CD4-positive, alpha-beta T cell treated with Interleukin-15 for 4 hours (primary cell): ENCODE results near the gene GOLGA6L10.
"Not testable (repeated sequence)": the region's sequence is repeated elsewhere in the genome, so short reads cannot be mapped to it uniquely, and the experiment has no call there.

Experiments used
- DNase-seq: peaks from one replicate; pipeline ENCODE4 v3.0.0-alpha.2; 2020; ENCODE audit warnings: low spot score

Gene GOLGA6L10

DNA sequence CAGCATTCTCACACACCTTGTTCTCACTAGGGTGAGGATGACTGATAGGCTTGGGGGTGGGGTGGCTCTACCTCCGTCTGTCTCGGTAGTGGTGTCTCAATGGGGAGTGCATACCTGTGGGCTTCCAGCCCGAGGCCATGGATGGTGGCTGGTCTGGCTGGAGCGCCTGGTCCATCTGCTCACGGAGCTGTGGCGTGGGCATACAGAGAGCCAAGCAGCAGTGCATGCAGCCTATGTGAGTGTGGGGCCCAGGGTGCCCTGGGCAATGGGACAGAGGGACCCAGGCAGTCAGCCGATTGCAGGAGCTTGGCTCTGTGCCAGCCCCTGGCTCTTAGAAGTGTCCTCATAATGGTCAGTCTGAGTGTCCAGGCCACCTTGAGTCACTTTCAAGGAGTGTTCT, 31.8 kb downstream of the GOLGA6L10 start:
- DNase-seq, result not testable (repeated sequence)

DNA sequence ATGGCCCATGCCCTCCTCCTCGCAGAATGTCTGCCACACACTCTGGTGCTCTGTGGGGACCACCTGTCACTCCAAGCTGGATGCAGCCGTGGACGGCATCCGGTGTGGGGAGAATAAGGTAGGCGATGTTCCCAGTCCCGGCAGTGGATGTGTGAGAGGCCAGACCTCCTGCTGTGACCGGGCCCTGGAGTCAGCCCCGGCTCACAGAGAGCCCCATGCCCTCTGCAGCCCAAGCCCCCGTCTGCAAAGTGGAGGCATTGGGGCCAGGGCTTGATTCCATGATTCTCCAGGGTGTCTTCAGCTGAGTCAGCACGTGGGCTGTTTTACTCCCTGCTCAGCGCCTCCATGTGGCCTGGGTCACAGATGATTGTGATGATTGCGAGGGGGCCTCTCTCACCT, 32.2 kb downstream of the GOLGA6L10 start:
- no peak for DNase-seq

DNA sequence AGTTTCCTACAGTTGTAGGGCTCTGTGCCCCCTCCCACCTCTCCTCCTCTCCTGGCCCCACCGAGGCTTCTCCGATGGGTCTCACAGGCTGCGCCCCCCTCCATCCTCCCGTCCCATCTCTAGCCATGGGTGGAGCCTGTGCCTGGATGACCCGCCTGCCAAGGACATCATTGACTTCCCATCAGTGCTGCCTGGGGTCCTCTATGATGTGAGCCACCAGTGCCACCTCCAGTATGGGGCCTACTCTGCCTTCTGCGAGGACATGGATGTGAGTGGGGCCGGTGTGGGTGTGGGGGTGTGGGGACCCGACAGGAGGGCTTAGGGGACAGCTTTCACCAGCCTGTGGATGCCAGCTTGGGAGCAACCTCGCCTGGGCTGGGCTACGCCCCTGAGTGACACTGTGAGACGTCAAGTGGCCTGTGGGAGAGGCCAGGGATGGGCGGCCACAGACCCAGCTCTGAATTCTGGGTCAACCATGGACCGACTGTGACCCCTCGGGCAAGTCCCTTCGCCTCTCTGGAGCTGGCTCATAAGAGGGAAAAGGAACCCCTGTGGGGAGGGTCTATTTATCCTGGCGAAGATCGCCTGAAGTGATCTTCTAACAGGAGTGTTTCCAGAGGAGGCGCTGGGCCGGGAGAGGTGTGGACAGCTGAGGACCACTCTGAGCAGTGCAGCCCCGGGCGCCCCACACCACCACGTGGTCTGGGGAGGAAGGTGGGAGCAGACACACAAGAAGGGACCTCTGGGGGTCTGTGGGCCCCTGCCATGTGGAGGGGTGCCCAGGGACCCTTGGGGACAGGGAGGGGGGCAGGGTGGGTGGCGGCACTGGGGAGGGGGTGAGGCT, 32.8 kb downstream of the GOLGA6L10 start:
- DNase-seq, result not testable (repeated sequence)

DNA sequence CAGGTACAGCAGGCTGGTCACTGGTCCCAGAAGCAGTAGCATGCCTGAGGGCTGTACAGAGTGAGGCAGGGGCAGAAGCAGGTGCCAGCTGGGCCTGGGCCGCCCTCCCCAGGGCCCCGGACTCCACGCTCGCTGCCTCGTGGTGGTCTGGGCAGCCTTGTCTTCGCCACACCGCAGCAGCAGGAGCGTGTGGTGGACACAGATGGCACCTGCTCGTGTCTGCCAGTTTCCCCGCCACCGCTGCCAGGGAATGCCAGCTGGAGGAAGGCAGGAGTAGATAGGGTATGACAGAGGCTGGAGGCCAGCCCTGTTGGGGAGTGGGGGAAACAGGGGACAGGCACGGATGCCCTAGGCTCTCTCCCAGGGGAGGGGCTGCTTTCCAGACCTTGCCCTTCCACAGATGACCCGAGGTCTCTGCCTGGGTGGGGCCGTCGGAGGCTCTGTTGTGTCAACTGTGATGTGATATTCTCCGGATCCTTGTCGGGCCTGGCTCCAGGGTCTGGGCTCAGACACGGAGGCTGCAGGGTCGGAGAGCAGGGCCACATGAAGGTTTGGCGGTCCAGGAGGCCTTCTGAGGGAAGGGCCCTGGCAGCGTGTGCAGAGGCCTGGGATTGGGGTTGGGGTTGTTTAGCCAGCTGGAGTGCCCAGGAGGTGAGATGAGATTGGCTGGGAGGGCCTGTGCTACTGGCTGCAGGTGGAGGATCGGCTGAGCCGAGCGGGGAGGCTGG, 33.6 kb downstream of the GOLGA6L10 start:
- DNase-seq, result no peak

DNA sequence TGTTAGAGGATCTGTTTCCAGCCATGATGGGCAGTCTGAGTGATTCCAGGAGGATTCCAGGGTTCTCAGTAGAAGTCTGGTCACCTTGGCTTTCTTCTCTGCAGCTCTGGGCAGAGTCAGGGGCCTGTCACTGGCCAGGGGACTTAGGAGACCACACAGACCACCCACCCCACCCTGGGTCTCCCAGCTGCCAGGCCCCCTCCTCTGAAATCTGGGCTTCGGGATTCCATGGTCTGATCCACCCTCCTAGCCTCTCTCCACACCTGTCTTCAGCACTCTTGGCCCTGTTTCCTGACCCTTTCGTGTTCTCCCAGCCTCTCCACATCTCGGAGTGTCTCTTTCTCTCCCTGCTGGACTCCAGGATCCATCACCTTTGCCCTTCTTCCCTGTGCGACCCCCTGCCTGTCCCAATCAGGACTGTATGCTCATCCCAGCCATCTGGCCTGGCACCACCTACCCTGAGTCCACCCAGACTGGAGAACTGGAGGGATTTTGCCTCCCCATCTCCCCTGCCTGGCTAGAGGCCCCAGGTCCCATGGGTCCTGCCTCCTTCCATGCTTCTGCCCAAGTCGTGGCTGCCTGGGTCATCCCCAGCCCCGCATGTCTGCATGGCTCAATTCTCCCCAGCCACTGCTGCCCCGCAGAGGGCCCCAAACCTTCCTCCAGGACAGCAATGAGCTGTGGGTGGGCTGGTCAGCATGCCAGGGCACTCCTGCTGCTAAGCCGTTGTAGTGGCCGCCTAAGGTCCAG, 34.3 kb downstream of the GOLGA6L10 start:
- DNase-seq, result no peak

DNA sequence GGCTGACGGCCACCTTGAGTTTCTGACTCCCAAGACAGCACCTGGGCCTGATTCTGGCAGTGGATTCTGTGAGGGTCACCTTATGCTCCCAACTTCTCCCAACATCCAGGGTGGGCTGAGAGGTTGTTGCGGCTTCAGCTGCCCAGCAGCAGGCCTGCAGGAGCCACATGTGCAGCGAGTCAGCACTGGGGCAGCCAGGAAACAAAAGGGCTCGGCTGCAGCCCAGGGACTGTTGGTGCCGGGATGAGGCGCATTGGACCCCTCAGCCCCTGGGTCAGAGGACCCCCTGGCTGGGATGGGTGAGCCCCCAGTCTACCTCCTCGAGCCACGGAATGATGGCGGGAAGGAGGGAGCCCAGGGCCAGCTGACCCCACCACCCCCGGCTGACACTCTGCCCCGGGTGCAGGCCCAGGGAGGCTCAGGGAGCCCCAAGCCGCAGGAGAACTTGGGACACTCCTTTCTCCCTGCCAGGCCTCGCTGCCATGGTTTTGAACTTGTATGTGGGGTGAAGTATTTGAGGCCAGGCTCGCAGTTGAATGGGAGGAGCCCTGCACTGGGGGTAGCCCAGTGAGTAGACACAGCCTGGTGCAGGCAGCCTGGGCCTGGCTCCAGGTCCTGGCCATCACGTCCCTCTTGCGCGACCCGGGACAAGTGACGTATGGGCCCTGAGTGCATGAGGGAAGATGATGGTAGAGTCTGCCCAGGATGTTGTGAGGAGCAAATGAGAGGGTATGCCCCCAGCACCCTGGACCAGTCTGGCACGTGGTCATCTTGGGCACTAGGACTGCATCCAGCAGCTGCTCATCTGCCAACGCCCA, 35.1 kb downstream of the GOLGA6L10 start:
- DNase-seq, result not testable (repeated sequence)

DNA sequence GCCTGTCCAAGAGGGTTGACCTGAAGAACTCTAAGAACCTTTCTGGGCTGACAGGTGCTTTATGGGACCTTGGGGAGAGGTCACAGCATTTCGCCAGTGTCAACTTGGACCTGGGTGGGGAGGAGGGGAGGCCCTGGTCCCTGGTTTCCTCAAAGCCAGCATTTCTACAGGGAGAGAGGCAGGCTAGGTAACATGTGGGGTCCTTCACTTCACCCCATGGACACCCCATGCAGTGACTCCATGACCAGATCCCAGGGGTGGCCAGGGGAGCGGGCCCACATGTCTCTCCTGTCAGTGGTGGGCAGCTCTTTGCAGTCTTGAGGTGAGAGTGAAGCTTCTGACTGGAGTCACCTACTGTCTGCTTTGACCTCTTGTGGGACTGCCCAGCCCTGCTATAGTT, 35.8 kb downstream of the GOLGA6L10 start:
- no peak for DNase-seq

DNA sequence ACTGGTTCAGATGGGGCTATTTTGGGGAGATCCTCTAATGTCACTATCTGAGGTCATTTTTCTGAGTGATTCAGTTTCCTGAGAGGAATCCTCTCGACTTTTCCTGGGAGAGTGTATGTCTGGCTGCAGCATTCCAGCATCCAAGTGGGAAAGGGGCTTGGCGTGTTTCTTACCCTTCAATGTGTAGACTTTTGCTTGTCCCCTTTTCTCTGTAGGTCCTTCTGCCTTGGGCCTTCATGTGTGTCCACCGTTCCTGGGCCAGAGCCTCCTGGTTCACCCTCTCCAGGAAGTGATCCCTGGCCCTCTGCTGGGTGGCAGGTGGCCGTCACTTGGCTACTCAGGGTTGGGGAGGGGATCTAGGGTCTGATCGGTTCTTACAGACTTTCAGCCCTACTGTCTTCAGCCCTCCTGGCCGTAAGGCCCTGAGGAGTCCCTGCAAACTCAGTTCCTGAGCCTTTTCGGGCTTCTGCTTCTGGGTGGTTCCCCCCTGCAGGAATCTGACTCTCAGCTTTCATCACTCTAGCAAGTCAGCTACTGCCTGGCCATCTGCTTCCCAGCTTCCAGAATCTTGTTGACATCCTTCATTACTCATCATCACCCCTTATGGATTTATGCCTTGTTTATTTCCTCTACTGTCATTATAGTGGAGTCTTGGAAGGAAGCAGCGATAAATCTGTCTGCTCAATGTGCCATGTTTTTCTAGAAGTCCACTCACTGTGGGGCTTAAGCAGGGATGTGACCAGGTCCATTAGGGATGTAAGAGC, 36.5 kb downstream of the GOLGA6L10 start:
- no peak for DNase-seq

DNA sequence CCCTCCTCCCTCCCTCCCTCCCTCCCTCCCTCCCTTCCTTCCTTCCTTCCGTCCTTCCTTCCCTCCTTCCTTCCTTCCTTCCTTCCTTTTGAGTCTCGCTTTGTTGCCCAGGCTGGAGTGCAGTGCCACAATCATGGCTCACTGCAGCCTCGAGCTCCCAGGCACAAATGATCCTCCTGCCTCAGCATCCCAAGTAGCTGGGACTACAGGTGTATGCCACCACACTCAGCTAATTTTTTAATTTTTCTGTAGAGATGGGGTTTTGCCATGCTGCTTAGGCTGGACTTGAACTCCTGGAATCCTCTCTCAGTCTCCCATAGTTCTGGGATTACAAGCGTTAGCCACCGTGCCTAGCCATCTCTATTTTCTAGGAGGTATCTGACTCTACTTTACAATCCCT, 38.0 kb downstream of the GOLGA6L10 start:
- not testable (repeated sequence) for DNase-seq

DNA sequence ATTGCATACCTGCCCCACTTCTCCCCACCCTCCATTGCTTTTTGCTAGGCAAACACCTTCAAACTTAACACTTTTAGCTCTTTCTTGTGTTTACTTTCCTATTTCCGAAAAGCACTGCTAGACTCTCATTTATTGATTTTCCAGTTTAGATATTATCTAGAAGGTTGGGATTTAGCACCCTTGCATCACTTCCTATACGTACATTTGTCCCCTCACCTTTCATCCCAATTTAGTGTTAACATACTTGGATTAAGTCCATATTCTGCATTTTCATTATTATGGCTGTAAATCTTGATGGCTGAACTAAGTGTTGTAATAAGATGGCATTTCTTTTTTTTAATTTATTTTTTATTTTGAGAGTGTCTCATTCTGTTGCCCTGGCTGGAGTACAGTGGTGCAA, 39.5 kb downstream of the GOLGA6L10 start:
- DNase-seq, result no peak

DNA sequence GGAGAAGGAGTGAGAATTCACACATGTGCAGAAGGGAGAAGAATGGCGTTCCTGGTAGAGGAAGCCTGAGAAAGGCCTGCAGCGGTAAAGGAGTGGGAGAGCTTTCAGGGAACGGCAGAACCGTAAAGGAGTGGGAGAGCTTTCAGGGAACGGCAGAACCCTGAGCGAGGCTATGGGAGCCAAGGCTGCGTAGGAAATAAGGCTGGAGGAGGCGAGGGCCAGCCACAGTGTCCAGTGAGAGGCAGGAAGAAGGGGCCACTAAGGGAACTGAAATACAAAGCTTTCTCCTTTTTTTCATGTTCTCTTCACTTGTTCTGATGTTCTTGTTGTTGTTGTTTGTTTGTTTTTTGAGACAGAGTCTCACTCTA, 41.6 kb downstream of the GOLGA6L10 start:
- DNase-seq, result no peak

DNA sequence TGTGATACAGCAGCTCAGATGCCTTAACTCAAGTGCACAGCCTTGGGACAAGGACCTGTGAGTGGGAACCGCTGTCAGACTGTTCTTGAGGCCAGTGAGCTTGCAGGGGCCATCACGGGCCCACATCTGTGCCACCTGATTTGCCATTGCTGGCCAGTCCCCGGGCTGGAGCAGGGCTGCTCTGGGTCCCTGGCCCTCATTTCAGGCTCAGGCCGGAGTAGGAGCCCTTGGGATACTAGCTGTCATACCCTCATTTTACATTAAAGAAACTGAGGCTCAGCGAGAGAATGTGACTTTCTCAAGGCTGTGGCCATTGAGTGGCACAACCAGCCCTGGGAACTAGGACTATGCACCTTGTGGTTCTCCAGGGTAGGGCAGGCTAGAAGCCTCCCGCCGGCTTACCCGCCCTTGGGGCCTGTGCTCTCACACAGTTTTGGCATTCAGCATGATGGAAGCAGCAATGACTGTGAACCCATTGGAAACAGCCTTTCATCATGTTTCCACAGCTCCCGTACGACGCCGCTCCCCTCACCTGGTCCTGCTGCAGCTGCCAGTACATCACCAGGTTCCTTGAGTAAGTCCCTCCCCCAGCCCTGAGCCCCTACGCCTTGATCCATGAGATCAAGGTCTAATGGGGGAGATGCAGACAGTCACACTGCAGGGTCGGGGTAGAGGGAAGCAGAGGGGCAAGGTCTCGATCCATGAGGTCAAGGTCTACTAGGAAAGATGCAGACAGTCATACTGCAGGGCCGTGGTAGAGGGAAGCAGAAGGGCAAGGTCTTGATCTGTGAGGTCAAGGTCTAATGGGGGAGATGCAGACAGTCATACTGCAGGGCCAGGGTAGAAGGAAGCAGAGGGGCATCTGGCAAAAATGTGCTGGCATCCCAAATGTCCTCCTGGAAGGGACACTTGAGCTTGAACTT, 42.2 kb downstream of the GOLGA6L10 start:
- DNase-seq, result no peak

DNA sequence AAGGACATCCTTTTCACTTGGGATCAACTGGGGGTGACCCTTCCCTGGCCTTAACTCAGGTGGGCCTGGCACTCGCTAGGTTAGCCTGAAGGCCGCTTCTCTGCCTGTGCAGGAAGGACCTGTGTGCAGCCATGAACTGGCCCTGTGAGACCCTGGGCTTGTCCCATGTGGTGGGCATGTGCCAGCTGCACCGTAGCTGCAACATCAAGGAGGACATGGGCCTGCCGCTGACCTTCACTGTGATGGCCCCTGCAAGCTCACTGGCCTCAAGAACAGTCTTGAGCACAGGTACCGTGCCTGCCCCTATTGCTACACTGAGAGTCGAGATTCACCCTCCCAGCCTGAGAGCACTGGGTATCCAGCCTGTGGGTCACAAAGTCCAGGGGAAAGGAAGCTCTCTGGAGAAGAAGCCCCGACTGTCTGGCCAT, 43.6 kb downstream of the GOLGA6L10 start:
- DNase-seq, result no peak

DNA sequence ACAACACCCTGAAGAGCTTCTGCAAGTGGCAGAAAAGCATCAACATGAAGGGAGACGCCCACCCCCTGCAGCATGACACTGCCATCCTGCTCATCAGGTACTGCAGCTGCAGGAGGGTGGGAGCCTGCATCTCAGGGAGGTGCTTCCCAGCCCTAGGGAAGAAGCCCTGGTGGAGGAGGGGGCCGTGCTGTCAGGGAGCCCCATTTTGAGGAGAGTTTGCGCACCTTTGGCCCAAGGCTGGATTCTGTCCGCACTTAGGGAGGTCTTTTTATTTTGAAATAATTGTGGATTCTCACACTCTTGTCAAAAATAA, 44.5 kb downstream of the GOLGA6L10 start:
- DNase-seq, result no peak

DNA sequence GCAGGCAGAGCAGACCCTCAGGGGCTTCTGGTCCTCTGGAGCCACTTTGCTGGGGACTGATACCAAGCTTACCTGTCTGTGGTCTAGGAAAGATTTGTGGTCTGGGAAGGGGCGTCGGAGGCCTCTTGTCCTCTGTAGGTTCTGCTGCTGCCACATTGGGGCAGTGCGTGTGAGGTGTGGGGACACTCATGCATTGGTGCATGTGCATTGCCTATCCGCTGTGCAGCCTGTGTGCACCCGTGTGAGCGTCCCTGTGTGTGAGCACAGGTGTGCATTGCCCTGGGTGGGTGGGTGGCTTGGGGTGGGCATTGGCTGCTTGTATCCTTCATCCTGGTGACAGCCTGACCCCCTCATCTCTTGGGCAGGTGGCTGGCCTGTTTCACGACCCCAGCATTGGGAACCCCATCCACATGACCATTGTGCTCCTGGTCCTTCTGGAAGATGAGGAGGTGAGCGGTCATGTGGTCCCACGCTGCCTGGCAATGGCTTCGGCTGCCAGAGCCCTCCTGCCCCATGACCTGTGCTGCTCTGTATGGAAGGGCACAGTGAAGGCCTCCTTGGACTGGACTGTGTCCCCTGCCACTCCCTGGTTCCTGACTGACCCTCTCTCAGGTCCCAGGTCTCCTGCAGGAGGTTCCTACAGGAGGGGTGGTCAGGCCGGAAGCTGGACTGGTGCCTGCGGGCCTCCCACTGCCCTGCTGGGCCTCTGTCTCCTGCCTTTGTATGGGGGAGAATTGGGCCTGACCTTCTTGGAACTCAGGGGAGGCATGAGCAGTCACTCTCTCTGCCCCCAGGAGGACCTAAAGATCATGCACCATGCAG, 45.1 kb downstream of the GOLGA6L10 start:
- DNase-seq, result no peak

DNA sequence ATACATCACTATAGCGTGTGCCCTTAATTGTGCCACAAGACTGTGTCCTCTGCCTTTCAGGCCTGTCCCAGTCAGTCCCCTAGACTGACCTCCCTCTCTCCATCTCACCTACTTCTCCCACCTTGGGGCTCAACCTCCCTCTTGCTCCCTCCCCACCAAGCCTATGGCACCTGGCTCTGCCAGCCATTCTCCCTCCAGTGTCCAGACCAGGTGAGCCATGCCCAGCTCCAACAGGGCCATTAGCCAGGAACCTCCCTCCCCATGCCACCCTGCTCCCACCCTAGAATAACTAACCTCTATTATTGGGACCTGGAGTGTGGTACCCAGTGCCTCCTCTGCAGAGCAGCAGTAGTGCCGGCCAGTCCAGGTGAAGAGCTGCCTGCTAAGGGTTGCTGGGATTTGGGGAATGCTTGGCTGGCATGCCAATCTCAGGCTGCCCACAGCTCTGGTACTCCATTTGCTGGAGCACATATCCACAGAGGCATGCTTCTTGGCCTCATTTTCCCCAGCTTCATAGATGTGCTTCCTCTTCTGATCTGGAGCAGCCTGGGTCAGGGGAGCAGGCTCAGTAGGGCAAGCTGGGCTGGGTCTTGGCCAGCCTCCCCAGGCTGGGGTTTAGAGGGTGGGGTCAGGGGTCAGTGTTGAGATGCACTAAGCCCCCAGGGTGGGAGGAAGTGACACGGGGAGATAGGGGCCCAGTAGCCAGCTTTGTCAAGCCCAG, 47.8 kb downstream of the GOLGA6L10 start:
- DNase-seq, result no peak

DNA sequence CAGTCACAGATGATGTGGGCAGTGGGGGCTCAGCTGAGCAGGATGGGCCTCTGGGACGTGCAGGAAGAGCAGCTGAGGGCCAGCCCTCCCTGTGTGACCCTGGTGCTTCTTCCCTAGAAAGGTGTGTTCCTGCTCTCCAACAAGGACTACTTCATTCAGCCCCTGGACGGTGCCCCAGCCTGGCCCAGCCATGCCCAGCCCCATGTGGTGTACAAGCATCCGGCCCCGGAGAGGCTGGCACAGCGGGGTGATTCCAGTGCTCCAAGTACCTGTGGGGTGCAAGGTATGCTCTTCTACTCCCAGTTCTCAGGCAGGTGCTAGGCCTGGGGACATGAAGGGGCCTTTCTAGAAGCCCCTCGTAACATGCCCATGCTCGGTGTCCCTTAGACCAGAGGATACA, 48.4 kb downstream of the GOLGA6L10 start:
- no peak for DNase-seq

DNA sequence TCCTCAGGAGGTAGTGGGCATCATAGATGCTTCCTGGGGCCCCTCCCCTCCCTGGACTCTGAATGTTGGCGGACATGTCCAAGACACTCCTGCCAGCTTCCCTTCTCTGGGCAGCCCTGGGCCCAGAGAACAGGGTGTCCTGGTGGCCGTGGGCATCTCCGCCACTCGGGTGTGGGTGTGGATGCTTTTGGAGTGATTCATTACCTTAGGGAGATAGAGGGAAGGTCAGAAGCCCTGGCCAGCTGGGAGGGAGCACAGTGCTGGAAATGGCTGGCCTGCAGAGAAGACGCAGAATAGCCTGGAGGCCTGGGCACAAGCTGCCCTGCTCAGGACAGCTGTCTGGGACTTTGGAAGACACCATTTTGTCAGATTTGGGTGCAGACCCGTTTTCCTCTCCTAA, 48.9 kb downstream of the GOLGA6L10 start:
- not testable (repeated sequence) for DNase-seq

DNA sequence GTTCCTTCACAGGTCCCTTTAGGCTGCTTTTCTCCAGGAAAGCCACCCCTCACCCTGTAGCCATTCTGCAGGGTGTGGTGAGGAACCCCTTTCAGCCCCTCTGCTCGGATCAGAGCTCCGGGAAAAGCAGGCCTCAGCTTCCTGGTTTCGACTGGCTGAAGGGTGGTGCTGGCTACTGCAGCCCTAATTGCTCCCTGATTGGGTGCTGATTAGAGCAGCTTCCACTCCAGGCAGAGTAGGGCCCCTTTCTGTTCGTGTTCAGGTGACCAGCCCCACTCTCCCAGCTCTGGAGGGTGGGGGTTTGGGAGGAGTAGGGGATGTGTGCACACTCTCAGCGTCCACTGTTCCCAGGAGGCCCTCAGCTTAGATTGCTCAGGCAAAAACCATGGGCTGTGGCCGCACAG, 49.8 kb downstream of the GOLGA6L10 start:
- not testable (repeated sequence) for DNase-seq
